Natural killer cell (primary cell): ENCODE measurements around the gene SLC35F3. TPM values are rescaled to one million over a fixed set of nuclear protein-coding genes. Genes with fewer than 3 reads are reported as not detected.

Experiments used
- ATAC-seq, 3 donors: fragments of 150-1000 bp in 2 of 3; fragments of 200-7000 bp in 1 of 3; cut with Tn5 transposase; 1 replicate in 1 of 3; 2 replicates in 2 of 3; pipeline ENCODE4 v1.10.0; 2021; ENCODE audit warnings: mild to moderate bottlenecking in 2 of 3, moderate library complexity in 2 of 3
- DNase-seq, 2 donors: peaks; one replicate each; pipeline versions ENCODE4 v3.0.0 to v3.0.0-alpha.2; 2013 to 2021; ENCODE audit warnings: mixed read lengths in 1 of 2
- H3K27ac ChIP-seq: one replicate; pipeline ENCODE4 v1.5.1; 2013; ENCODE audit warnings: mild to moderate bottlenecking, low read length
- H3K27me3 ChIP-seq: one replicate; pipeline ENCODE4 v1.6.1; 2013; ENCODE audit warnings: low read length; ENCODE audit not compliant: control insufficient read depth, insufficient read depth
- H3K36me3 ChIP-seq: one replicate; pipeline ENCODE4 v1.6.1; 2013; ENCODE audit warnings: low read length; ENCODE audit not compliant: control insufficient read depth, insufficient read depth
- H3K4me1 ChIP-seq: one replicate; pipeline ENCODE4 v1.6.1; 2013; ENCODE audit warnings: low read length; ENCODE audit not compliant: control insufficient read depth, insufficient read depth
- H3K4me3 ChIP-seq: one replicate; pipeline ENCODE4 v1.5.1; 2013; ENCODE audit warnings: low read length
- H3K9me3 ChIP-seq: one replicate; pipeline ENCODE4 v1.6.1; 2013; ENCODE audit warnings: low read length; ENCODE audit not compliant: control insufficient read depth, insufficient read depth
- H3K27ac Mint-ChIP-seq, 2 donors: one replicate each; pipeline ENCODE4 v1.8.0; 2022; ENCODE audit warnings: mild to moderate bottlenecking in 2 of 2, mixed read lengths in 2 of 2, moderate library complexity in 1 of 2
- H3K27me3 Mint-ChIP-seq, 2 donors: one replicate each; pipeline ENCODE4 v1.8.0; 2022; ENCODE audit warnings: low read depth in 2 of 2, mixed read lengths in 2 of 2
- H3K36me3 Mint-ChIP-seq: one replicate; pipeline ENCODE4 v1.8.0; 2022; ENCODE audit warnings: mixed read lengths
- H3K4me1 Mint-ChIP-seq, 2 donors: one replicate each; pipeline ENCODE4 v1.8.0; 2022; ENCODE audit warnings: mixed read lengths in 2 of 2
- H3K4me3 Mint-ChIP-seq: one replicate; pipeline ENCODE4 v1.8.0; 2022; ENCODE audit warnings: mild to moderate bottlenecking, moderate library complexity, mixed read lengths
- H3K9me3 Mint-ChIP-seq, 2 donors: one replicate each; pipeline ENCODE4 v1.8.0; 2022; ENCODE audit warnings: mixed read lengths in 2 of 2
- WGBS: methylation state at CpG from one replicate; pipeline ENCODE4 v1.1.7; 2013; ENCODE audit warnings: missing lambda C conversion rate; ENCODE audit not compliant: insufficient coverage; 5-methylcytosine and 5-hydroxymethylcytosine counted together
- intact Hi-C: fragments of 100-400 bp; cut with micrococcal nuclease; formaldehyde crosslinking; loops from one replicate; pipeline ENCODE4 v1.14.2; 2022
- total RNA-seq, 4 donors: library from RNA; stranded (reverse); fragments of 120-200 nt in 1 of 4; gene quantifications; one replicate each; pipeline versions ENCODE4 v1.2.3 to v1.2.4, GENCODE V29; 2013 to 2022
- TF ChIP-seq, protein P1 (sequence below): fragments of 200-600 bp; IDR thresholded peaks from one replicate; pipeline ENCODE4 v1.8.0; 2022; ENCODE audit warnings: antibody characterized with exemption

Gene SLC35F3
- total RNA-seq, 3 donors from 2014 or later (not counting 1 experiment from before 2014, with no cell fraction given) = not detected

DNA sequence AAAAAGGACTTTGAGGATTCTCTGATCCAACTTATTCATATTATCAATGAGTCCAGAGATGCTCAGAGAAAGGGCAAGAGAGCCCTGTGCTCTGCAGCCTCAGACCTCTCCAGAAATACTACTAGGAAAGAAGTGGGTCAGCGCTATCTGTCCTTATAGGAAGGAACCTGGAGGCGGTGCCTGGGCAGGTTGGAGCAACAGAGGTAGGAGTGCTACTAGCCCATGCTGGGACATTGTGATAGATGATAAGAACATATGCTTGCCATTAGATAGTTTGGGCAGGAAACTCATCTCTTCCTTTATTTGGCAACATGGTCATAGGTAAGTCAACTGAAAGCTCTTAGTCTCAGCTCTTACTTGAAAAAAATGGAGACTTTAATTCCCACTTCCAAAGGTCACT lies 335.0 kb downstream of the SLC35F3 start:
- Histone ChIP-seq H3K27me3 (no peaks in the 10 kb centered on the region), H3K36me3 (no peaks in the 10 kb centered on the region), H3K4me1 (no peaks in the 10 kb centered on the region), H3K4me3 (no peak overlapping the region), H3K9me3 (no peaks in the 10 kb centered on the region), H3K27ac (no peak overlapping the region)
- H3K27me3 Mint-ChIP-seq = peaks cover 21 to 72% of the 10 kb centered on the region in 2 donors
- H3K4me3 Mint-ChIP-seq = no peak overlapping the region
- 91% methylated on average over 2 of the region's 2 CpGs for WGBS
- no peak for ATAC-seq
- intact Hi-C loops = no loop called here
- no peak for DNase-seq
- no peaks in the 10 kb centered on the region for H3K4me1 Mint-ChIP-seq
- H3K27ac Mint-ChIP-seq = no peak overlapping the region
- H3K9me3 Mint-ChIP-seq = no peaks in the 10 kb centered on the region
- no peaks in the 10 kb centered on the region for H3K36me3 Mint-ChIP-seq
- TF ChIP-seq, protein P1, sequence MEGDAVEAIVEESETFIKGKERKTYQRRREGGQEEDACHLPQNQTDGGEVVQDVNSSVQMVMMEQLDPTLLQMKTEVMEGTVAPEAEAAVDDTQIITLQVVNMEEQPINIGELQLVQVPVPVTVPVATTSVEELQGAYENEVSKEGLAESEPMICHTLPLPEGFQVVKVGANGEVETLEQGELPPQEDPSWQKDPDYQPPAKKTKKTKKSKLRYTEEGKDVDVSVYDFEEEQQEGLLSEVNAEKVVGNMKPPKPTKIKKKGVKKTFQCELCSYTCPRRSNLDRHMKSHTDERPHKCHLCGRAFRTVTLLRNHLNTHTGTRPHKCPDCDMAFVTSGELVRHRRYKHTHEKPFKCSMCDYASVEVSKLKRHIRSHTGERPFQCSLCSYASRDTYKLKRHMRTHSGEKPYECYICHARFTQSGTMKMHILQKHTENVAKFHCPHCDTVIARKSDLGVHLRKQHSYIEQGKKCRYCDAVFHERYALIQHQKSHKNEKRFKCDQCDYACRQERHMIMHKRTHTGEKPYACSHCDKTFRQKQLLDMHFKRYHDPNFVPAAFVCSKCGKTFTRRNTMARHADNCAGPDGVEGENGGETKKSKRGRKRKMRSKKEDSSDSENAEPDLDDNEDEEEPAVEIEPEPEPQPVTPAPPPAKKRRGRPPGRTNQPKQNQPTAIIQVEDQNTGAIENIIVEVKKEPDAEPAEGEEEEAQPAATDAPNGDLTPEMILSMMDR = no peak

DNA sequence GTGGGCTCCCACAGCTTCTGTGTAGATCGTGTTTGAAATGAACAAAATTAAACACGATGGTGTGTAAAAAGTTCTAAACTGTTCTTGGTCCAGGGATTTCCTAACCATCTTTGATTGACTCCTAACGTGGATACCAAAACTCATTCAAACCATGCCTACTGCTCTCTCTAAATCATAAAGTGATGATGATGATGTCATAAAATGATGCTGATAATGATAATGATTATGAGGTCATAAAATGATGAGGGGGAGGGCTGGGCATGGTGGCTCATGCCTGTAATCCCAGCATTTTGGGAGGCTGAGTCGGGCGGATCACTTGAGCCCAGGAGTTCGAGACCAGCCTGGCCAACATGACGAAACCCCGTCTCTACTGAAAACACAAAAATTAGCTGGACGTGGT lies 335.5 kb downstream of the SLC35F3 start:
- Histone ChIP-seq H3K27ac (no peak overlapping the region), H3K9me3 (no peaks in the 10 kb centered on the region), H3K36me3 (no peaks in the 10 kb centered on the region), H3K27me3 (no peaks in the 10 kb centered on the region), H3K4me3 (no peak overlapping the region), H3K4me1 (no peaks in the 10 kb centered on the region)
- WGBS = 88% methylated on average over 9 of the region's 9 CpGs
- no peaks in the 10 kb centered on the region for H3K4me1 Mint-ChIP-seq
- no peak overlapping the region for H3K4me3 Mint-ChIP-seq
- no peak overlapping the region for H3K27ac Mint-ChIP-seq
- TF ChIP-seq, protein P1 = no peak
- DNase-seq (no peak), ATAC-seq (no peak)
- no peaks in the 10 kb centered on the region for H3K9me3 Mint-ChIP-seq
- intact Hi-C loops = no loop called here
- H3K36me3 Mint-ChIP-seq = no peaks in the 10 kb centered on the region
- peaks cover 22 to 72% of the 10 kb centered on the region in 2 donors for H3K27me3 Mint-ChIP-seq

DNA sequence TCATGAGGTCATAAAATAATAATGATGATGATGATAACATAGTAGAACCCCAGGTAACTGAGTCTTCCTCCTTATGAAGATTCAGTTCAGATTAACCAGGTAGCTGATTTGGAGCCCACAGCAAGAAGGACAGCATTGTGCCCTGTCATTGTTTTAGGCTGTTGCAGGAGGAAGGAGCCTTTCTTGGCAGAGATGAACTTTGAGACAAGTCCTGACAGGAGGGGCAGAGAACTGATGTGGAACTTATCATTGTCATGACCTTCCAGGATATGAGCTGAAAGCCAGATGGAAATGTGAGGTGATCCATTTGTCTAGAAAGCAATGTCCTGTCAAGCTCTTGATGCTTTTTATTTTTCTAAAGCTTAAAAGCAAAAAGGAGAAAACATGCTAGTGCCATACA lies 336.2 kb downstream of the SLC35F3 start:
- H3K4me1 Mint-ChIP-seq = no peaks in the 10 kb centered on the region

More for the DNA sequence above, 336.2 kb downstream of the SLC35F3 start:
- Mint-ChIP-seq H3K9me3 (no peaks in the 10 kb centered on the region), H3K27ac (no peak overlapping the region), H3K36me3 (no peaks in the 10 kb centered on the region), H3K4me3 (no peak overlapping the region), H3K27me3 (peaks cover 20 to 72% of the 10 kb centered on the region in 2 donors)
- Histone ChIP-seq H3K4me1 (no peaks in the 10 kb centered on the region), H3K27ac (no peak overlapping the region), H3K4me3 (no peak overlapping the region), H3K36me3 (no peaks in the 10 kb centered on the region), H3K27me3 (no peaks in the 10 kb centered on the region), H3K9me3 (no peaks in the 10 kb centered on the region)
- intact Hi-C loops = no loop called here
- DNase-seq (no peak), ATAC-seq (no peak)
- TF ChIP-seq, protein P1 = no peak
